DND-41 (cell line): ENCODE data around the gene NRSN2.
A peak's percentile ranks its signal among the peaks of the same experiment; 100 is the strongest.

ENCODE experiments used
- ATAC-seq: fragments of 200-7000 bp; cut with Tn5 transposase; 3 replicates; pipeline ENCODE4 v1.9.1; 2021; ENCODE audit warnings: low read depth; ENCODE audit not compliant: insufficient read depth
- DNase-seq: peaks from one replicate; pipeline ENCODE4 v3.0.0-alpha.2; 2020
- H2AFZ ChIP-seq: 2 replicates; pipeline ENCODE4 v1.6.0; 2012; ENCODE audit warnings: low read depth, low read length
- H3K27ac ChIP-seq: 2 replicates; pipeline ENCODE4 v1.5.1; 2012; ENCODE audit warnings: low read length, inconsistent platforms
- H3K27me3 ChIP-seq: fragments of 200-600 bp; sonication (generic); 2 replicates; pipeline ENCODE4 v1.6.0; 2012; ENCODE audit warnings: low read length, mild to moderate bottlenecking, inconsistent platforms; ENCODE audit not compliant: insufficient read depth, poor library complexity
- H3K36me3 ChIP-seq: 2 replicates; pipeline ENCODE4 v1.5.1; 2012; ENCODE audit warnings: low read length, inconsistent platforms; ENCODE audit not compliant: insufficient read depth
- H3K4me1 ChIP-seq: 2 replicates; pipeline ENCODE4 v1.5.1; 2012; ENCODE audit warnings: mild to moderate bottlenecking, low read length; ENCODE audit not compliant: insufficient read depth
- H3K4me2 ChIP-seq: 2 replicates; pipeline ENCODE4 v1.6.0; 2012; ENCODE audit warnings: mild to moderate bottlenecking, moderate library complexity, low read length, inconsistent platforms; ENCODE audit not compliant: insufficient read depth
- H3K4me3 ChIP-seq, 2 experiments: fragments of 200-600 bp in 1 of 2; shearing (Covaris generic) in 1 of 2; 2 replicates each; pipeline ENCODE4 v1.5.1; 2012 to 2016; ENCODE audit warnings: inconsistent platforms in 2 of 2, low read length in 2 of 2, mild to moderate bottlenecking in 2 of 2, low read depth in 1 of 2, moderate library complexity in 1 of 2
- H3K79me2 ChIP-seq: 2 replicates; pipeline ENCODE4 v1.6.0; 2012; ENCODE audit warnings: low read length, inconsistent platforms; ENCODE audit not compliant: insufficient read depth
- H3K9ac ChIP-seq: 2 replicates; pipeline ENCODE4 v1.6.0; 2012; ENCODE audit warnings: low read depth, mild to moderate bottlenecking, inconsistent platforms, low read length, moderate library complexity
- H3K9me3 ChIP-seq: 2 replicates; pipeline ENCODE4 v1.5.1; 2012; ENCODE audit warnings: low read length, moderate library complexity, mild to moderate bottlenecking, inconsistent platforms; ENCODE audit not compliant: insufficient read depth, severe bottlenecking
- H4K20me1 ChIP-seq: 2 replicates; pipeline ENCODE4 v1.6.0; 2012; ENCODE audit warnings: low read length; ENCODE audit not compliant: insufficient read depth
- CTCF ChIP-seq: IDR thresholded peaks from 2 replicates; pipeline ENCODE4 v1.5.1; 2012; ENCODE audit warnings: borderline replicate concordance, low read length, moderate library complexity, mild to moderate bottlenecking; ENCODE audit not compliant: poor library complexity, severe bottlenecking; ENCODE audit errors: extremely low read depth
- EZH2 ChIP-seq: IDR thresholded peaks from 3 replicates; pipeline ENCODE4 v1.6.1; 2012; ENCODE audit warnings: borderline replicate concordance, low read depth, mild to moderate bottlenecking, moderate library complexity, low read length, inconsistent platforms; ENCODE audit not compliant: severe bottlenecking

Gene NRSN2

GRCh38 chr20:300345-300990, 46.4 kb upstream of the NRSN2 start:
- Histone ChIP-seq H3K36me3 (peaks cover 33% of the 10 kb centered on the region), H3K4me3 (peak overlapping the region in 1 of 2 experiments; percentile 69; a peak in 1 of 4 replicates), H4K20me1 (peaks cover 38% of the 10 kb centered on the region), H3K79me2 (peaks cover 43% of the 10 kb centered on the region), H3K4me1 (peaks cover 37% of the 10 kb centered on the region), H3K9ac (peak overlapping the region; percentile 95; the same call in 1 of the 2 replicates), H2AFZ (no peak overlapping the region), H3K27me3 (no peaks in the 10 kb centered on the region), H3K27ac (no peak overlapping the region), H3K4me2 (peak overlapping the region; percentile 95), H3K9me3 (no peaks in the 10 kb centered on the region)
- TF ChIP-seq EZH2 (no peak), CTCF (no peak)
- ATAC-seq (no peak), DNase-seq (no peak)

- TF ChIP-seq EZH2 (no peak), CTCF (no peak)
- no peak for DNase-seq
- Histone ChIP-seq H3K4me3 (no peak overlapping the region), H3K27me3 (no peaks in the 10 kb centered on the region), H3K9ac (no peak overlapping the region), H3K79me2 (peaks cover 36% of the 10 kb centered on the region), H3K4me2 (no peak overlapping the region), H3K36me3 (peaks cover 33% of the 10 kb centered on the region), H3K27ac (no peak overlapping the region), H2AFZ (no peak overlapping the region), H3K9me3 (no peaks in the 10 kb centered on the region), H3K4me1 (peaks cover 29% of the 10 kb centered on the region), H4K20me1 (peaks cover 38% of the 10 kb centered on the region)
- no peak for ATAC-seq
Observed at GRCh38 chr20:301886-302848, 44.7 kb upstream of the NRSN2 start.

GRCh38 chr20:305745-306144, 41.2 kb upstream of the NRSN2 start:
- ATAC-seq: no peak

More at GRCh38 chr20:305745-306144, 41.2 kb upstream of the NRSN2 start:
- no peak overlapping the region for H3K4me2 ChIP-seq
- TF ChIP-seq CTCF: no peak
- TF ChIP-seq EZH2: no peak
- peaks cover 3% of the 10 kb centered on the region; the same call in 1 of the 2 replicates for H3K79me2 ChIP-seq
- H3K36me3 ChIP-seq: peaks cover 5% of the 10 kb centered on the region; the same call in 1 of the 2 replicates
- H3K9me3 ChIP-seq: no peaks in the 10 kb centered on the region
- no peak overlapping the region for H2AFZ ChIP-seq
- H3K4me3 ChIP-seq: no peak overlapping the region
- H4K20me1 ChIP-seq: peaks cover 10% of the 10 kb centered on the region
- H3K27me3 ChIP-seq: no peaks in the 10 kb centered on the region
- no peak overlapping the region for H3K27ac ChIP-seq
- H3K9ac ChIP-seq: no peak overlapping the region
- DNase-seq: no peak
- H3K4me1 ChIP-seq: peaks cover 5% of the 10 kb centered on the region; the same call in 1 of the 2 replicates
